Loucy (cell line): ENCODE measurements around the gene CMTM8.

Experiments used
- H2AFZ ChIP-seq: fragments of 200-600 bp; sonication (generic); 2 replicates; pipeline ENCODE4 v1.6.0; 2016; ENCODE audit warnings: antibody characterized with exemption, mild to moderate bottlenecking, low read length, moderate library complexity
- H3F3A ChIP-seq: fragments of 200-600 bp; 2 replicates; pipeline ENCODE4 v1.6.0; 2016; ENCODE audit warnings: antibody characterized with exemption, low read depth, mild to moderate bottlenecking
- H3K27me3 ChIP-seq: fragments of 200-600 bp; sonication (generic); 2 replicates; pipeline ENCODE4 v1.6.1; 2014; ENCODE audit warnings: low read length, mild to moderate bottlenecking; ENCODE audit not compliant: insufficient read depth, poor library complexity, severe bottlenecking
- H3K36me3 ChIP-seq: fragments of 200-600 bp; sonication (generic); 2 replicates; pipeline ENCODE4 v1.6.1; 2016; ENCODE audit warnings: low read length; ENCODE audit not compliant: insufficient read depth
- H3K4me1 ChIP-seq: fragments of 200-600 bp; sonication (generic); 2 replicates; pipeline ENCODE4 v1.5.1; 2014; ENCODE audit warnings: low read length, mild to moderate bottlenecking; ENCODE audit not compliant: insufficient read depth, poor library complexity, severe bottlenecking
- H3K4me2 ChIP-seq: fragments of 200-600 bp; sonication (generic); 2 replicates; pipeline ENCODE4 v1.6.0; 2014; ENCODE audit warnings: antibody characterized with exemption, low read length, low read depth, mild to moderate bottlenecking; ENCODE audit not compliant: poor library complexity, severe bottlenecking
- H3K4me3 ChIP-seq: fragments of 200-600 bp; sonication (generic); 2 replicates; pipeline ENCODE4 v1.5.1; 2014; ENCODE audit warnings: low read length, mild to moderate bottlenecking, mixed read lengths; ENCODE audit not compliant: poor library complexity, severe bottlenecking
- H3K79me2 ChIP-seq: fragments of 200-600 bp; sonication (generic); 2 replicates; pipeline ENCODE4 v1.6.1; 2014; ENCODE audit warnings: low read length; ENCODE audit not compliant: insufficient read depth
- H3K9ac ChIP-seq: fragments of 200-600 bp; sonication (generic); 2 replicates; pipeline ENCODE4 v1.6.0; 2014; ENCODE audit warnings: mild to moderate bottlenecking, low read depth, low read length, moderate library complexity; ENCODE audit not compliant: poor library complexity, severe bottlenecking
- H3K9me2 ChIP-seq: fragments of 200-600 bp; sonication (generic); replicated peaks from 2 replicates; pipeline ENCODE4 v1.6.1; 2016; ENCODE audit warnings: low read depth, low read length, mixed read lengths
- H3K9me3 ChIP-seq: fragments of 200-600 bp; sonication (generic); 2 replicates; pipeline ENCODE4 v1.6.1; 2014; ENCODE audit warnings: mild to moderate bottlenecking, antibody characterized with exemption, low read length, low read depth; ENCODE audit not compliant: insufficient read depth
- H4K20me1 ChIP-seq: fragments of 200-600 bp; sonication (generic); 2 replicates; pipeline ENCODE4 v1.6.0; 2014; ENCODE audit warnings: antibody characterized with exemption, low read length, mild to moderate bottlenecking; ENCODE audit not compliant: insufficient read depth, poor library complexity, severe bottlenecking
- CTCF ChIP-seq: fragments of 200-600 bp; sonication (generic); conservative IDR thresholded peaks from 2 replicates; pipeline ENCODE4 v1.5.1; 2014; ENCODE audit warnings: mild to moderate bottlenecking, antibody characterized with exemption, low read length
- EZH2phosphoT487 ChIP-seq: fragments of 200-600 bp; IDR thresholded peaks from 2 replicates; pipeline ENCODE4 v1.6.1; 2018; ENCODE audit warnings: antibody characterized with exemption, mild to moderate bottlenecking, moderate library complexity, borderline replicate concordance

Gene CMTM8

DNA sequence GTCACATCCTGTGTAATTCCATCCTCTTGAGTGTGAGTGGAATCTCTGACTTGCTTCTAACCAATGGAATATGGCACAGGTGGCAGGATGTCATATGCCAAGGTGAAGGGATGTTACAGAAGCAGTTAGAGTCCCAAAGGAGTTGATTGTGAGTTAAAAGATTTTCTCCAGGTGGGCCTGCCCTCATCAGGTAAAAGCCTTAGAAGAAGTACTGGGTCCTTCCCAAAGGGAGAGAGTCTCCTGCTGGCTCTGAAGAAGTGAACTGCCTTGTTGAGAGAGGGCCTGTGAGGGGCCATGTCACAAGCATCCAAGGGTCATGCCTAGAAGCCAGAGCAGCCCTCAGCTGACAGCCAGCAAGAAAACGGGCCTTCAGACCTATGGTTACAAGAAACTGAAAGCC, 166.2 kb downstream of the CMTM8 start:
- Histone ChIP-seq H3K4me1 (peaks cover 7% of the 10 kb centered on the region), H3K27me3 (no peaks in the 10 kb centered on the region), H2AFZ (no peak overlapping the region), H3K4me2 (no peak overlapping the region), H3K9ac (no peak overlapping the region), H4K20me1 (no peaks in the 10 kb centered on the region), H3K9me2 (no peaks in the 10 kb centered on the region), H3K4me3 (no peak overlapping the region), H3K36me3 (no peaks in the 10 kb centered on the region), H3K9me3 (no peaks in the 10 kb centered on the region), H3K79me2 (peaks cover 9% of the 10 kb centered on the region; the same call in 1 of the 2 replicates), H3F3A (no peaks in the 10 kb centered on the region)
- TF ChIP-seq CTCF, result no peak
- TF ChIP-seq EZH2phosphoT487, result no peak

GRCh38 chr3:32405155-32405554, 166.7 kb downstream of the CMTM8 start:
- Histone ChIP-seq H2AFZ (no peak overlapping the region), H3K9me3 (no peaks in the 10 kb centered on the region), H3K4me3 (no peak overlapping the region), H4K20me1 (no peaks in the 10 kb centered on the region), H3K4me1 (peaks cover 7% of the 10 kb centered on the region), H3K9ac (no peak overlapping the region), H3K27me3 (no peaks in the 10 kb centered on the region), H3K9me2 (no peaks in the 10 kb centered on the region), H3K36me3 (no peaks in the 10 kb centered on the region), H3K79me2 (peaks cover 9% of the 10 kb centered on the region; the same call in 1 of the 2 replicates), H3K4me2 (no peak overlapping the region), H3F3A (no peaks in the 10 kb centered on the region)
- TF ChIP-seq CTCF, result no peak
- no peak for TF ChIP-seq EZH2phosphoT487

DNA sequence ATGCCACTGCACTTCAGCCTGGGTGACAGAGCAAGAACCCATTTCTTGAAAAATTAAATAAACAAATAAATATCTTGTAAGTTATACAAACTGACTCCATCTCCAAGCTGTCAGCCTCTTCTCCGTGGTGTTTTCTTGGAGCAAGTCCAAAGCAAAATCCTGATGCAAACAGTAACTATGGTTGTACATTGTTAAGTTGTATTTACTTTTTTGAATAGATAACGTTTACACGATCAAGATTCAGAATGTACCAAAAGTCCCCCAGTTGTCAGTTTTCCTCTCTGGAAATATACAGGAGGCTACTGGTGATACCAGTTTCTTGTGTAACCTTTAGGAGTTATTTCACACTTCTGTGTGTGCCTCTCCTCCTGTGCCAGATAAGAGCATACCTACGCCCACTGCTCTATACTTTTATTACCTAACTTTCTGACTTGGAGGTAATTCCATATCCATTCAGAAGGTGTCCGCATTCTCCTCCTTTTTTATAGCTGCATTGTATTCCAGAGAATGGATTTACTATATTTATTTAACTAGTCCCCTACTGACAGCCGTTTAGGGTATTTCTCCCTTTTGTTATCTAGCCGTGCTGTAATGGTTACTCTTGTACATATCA, 167.3 kb downstream of the CMTM8 start:
- TF ChIP-seq EZH2phosphoT487 (no peak), CTCF (no peak)
- Histone ChIP-seq H3K9ac (no peak overlapping the region), H3K27me3 (no peaks in the 10 kb centered on the region), H3K9me3 (no peaks in the 10 kb centered on the region), H3K36me3 (no peaks in the 10 kb centered on the region), H3K4me3 (no peak overlapping the region), H3K79me2 (peaks cover 9% of the 10 kb centered on the region; the same call in 1 of the 2 replicates), H3F3A (no peaks in the 10 kb centered on the region), H3K9me2 (no peaks in the 10 kb centered on the region), H3K4me1 (peaks cover 7% of the 10 kb centered on the region), H4K20me1 (no peaks in the 10 kb centered on the region), H2AFZ (no peak overlapping the region), H3K4me2 (no peak overlapping the region)
